OCI-LY7 (cell line): ENCODE data around the gene OR1S2. TPM values are rescaled to one million over a fixed set of nuclear protein-coding genes. Genes with fewer than 3 reads are reported as not detected.

Experiments used
- BruUV-seq: library from RNA; stranded (reverse); fragments of 400-500 nt; replicated peaks from 2 replicates; lab custom pipeline; 2021; lab: Mats Ljungman, UMichigan
- CTCF ChIA-PET: fragments of 300-600 bp; sonication (Branson Sonifier 250); formaldehyde crosslinking; loops from one replicate; lab custom pipeline; 2022; ENCODE audit warnings: antibody characterized with exemption; ENCODE audit not compliant: unreplicated experiment; lab: Charles Lee
- POLR2A ChIA-PET: fragments of 300-600 bp; sonication (Branson Sonifier 250); formaldehyde crosslinking; loops from one replicate; lab custom pipeline; 2022; ENCODE audit warnings: antibody characterized with exemption; lab: Charles Lee
- DNase-seq: peaks from one replicate; pipeline ENCODE4 v3.0.0-alpha.2; 2015; ENCODE audit warnings: low spot score
- H2AFZ ChIP-seq: fragments of 200-600 bp; sonication (generic), shearing (Covaris generic); 2 replicates; pipeline ENCODE4 v1.6.1; 2014; ENCODE audit warnings: mild to moderate bottlenecking, antibody characterized with exemption, low read length, moderate library complexity
- H3K27ac ChIP-seq: fragments of 200-600 bp; sonication (generic); 2 replicates; pipeline ENCODE4 v1.5.1; 2014; ENCODE audit warnings: mixed run types, low read depth, mild to moderate bottlenecking, moderate library complexity, low read length, inconsistent platforms; ENCODE audit not compliant: poor library complexity, severe bottlenecking
- H3K36me3 ChIP-seq: fragments of 200-600 bp; sonication (generic); 2 replicates; pipeline ENCODE4 v1.6.1; 2014; ENCODE audit warnings: mild to moderate bottlenecking, antibody characterized with exemption, low read length, moderate library complexity, mixed read lengths; ENCODE audit not compliant: insufficient read depth
- H3K4me1 ChIP-seq: fragments of 200-600 bp; sonication (generic); 2 replicates; pipeline ENCODE4 v1.5.1; 2014; ENCODE audit warnings: mild to moderate bottlenecking, low read length; ENCODE audit not compliant: insufficient read depth, poor library complexity, severe bottlenecking
- H3K4me2 ChIP-seq: fragments of 200-600 bp; sonication (generic); 2 replicates; pipeline ENCODE4 v1.6.1; 2014; ENCODE audit warnings: mild to moderate bottlenecking, low read length
- H3K4me3 ChIP-seq: fragments of 200-600 bp; sonication (generic); 2 replicates; pipeline ENCODE4 v1.5.1; 2014; ENCODE audit warnings: mild to moderate bottlenecking, low read depth, low read length; ENCODE audit not compliant: poor library complexity, severe bottlenecking
- H3K79me2 ChIP-seq: fragments of 200-600 bp; sonication (generic); 2 replicates; pipeline ENCODE4 v1.6.1; 2016; ENCODE audit warnings: low read depth, mild to moderate bottlenecking, low read length, moderate library complexity, mixed read lengths; ENCODE audit not compliant: insufficient read depth
- H3K9me2 ChIP-seq: fragments of 200-600 bp; sonication (generic); 2 replicates; pipeline ENCODE4 v1.6.1; 2016; ENCODE audit warnings: mild to moderate bottlenecking, low read length, mixed read lengths; ENCODE audit not compliant: insufficient read depth
- H3K9me3 ChIP-seq: fragments of 200-600 bp; sonication (generic); 2 replicates; pipeline ENCODE4 v1.6.1; 2014; ENCODE audit warnings: mild to moderate bottlenecking, mixed run types, low read length, mixed read lengths
- H4K20me1 ChIP-seq: fragments of 200-600 bp; sonication (generic); 2 replicates; pipeline ENCODE4 v1.6.1; 2014; ENCODE audit warnings: mild to moderate bottlenecking, antibody characterized with exemption, low read length, moderate library complexity, mixed read lengths; ENCODE audit not compliant: insufficient read depth
- CTCF ChIP-seq: fragments of 200-600 bp; sonication (generic); conservative IDR thresholded peaks from 2 replicates; pipeline ENCODE4 v1.5.1; 2014; ENCODE audit warnings: mild to moderate bottlenecking, antibody characterized with exemption, low read length, moderate library complexity, mixed read lengths
- EZH2phosphoT487 ChIP-seq: fragments of 200-600 bp; sonication (generic); IDR thresholded peaks from 2 replicates; pipeline ENCODE4 v1.6.1; 2018; ENCODE audit warnings: low read depth, borderline replicate concordance, mild to moderate bottlenecking, mixed run types, antibody characterized with exemption, low read length, moderate library complexity, mixed read lengths
- intact Hi-C: fragments of 100-400 bp; cut with micrococcal nuclease; formaldehyde crosslinking; loops from one replicate; pipeline ENCODE4 v1.10.0; 2022; ENCODE audit not compliant: unreplicated experiment
- total RNA-seq, 2 experiments: library from RNA; depleted of rRNA in 1 of 2; stranded (reverse); fragments of >200 nt in 1 of 2; shearing (Covaris generic) in 1 of 2; gene quantifications; 2 replicates each; pipeline ENCODE4 v1.2.3, GENCODE V29; 2014 to 2022

Gene OR1S2
- total RNA-seq, 2 experiments from 2014 or later = not detected

- Histone ChIP-seq H2AFZ (no peak overlapping the region), H3K4me3 (no peak overlapping the region), H3K4me2 (no peak overlapping the region), H3K79me2 (no peaks in the 10 kb centered on the region), H3K9me2 (no peaks in the 10 kb centered on the region), H3K36me3 (no peaks in the 10 kb centered on the region), H3K27ac (no peak overlapping the region), H3K4me1 (no peaks in the 10 kb centered on the region), H3K9me3 (no peaks in the 10 kb centered on the region), H4K20me1 (no peaks in the 10 kb centered on the region)
- BruUV-seq = no TSS peak
- CTCF ChIA-PET = no interaction called here
- DNase-seq = no peak
- POLR2A ChIA-PET = no interaction called here
- no peak for TF ChIP-seq CTCF
- no peak for TF ChIP-seq EZH2phosphoT487
- intact Hi-C loops = no loop called here
Observed at GRCh38 chr11:58179648-58180047, 24.3 kb downstream of the OR1S2 start.

- H3K9me3 ChIP-seq = no peaks in the 10 kb centered on the region
- no peaks in the 10 kb centered on the region for H3K9me2 ChIP-seq
- H3K36me3 ChIP-seq = no peaks in the 10 kb centered on the region
- H2AFZ ChIP-seq = no peak overlapping the region
- TF ChIP-seq CTCF (no peak), EZH2phosphoT487 (no peak)
- H3K4me1 ChIP-seq = no peaks in the 10 kb centered on the region
- no TSS peak for BruUV-seq
- CTCF ChIA-PET = no interaction called here
- DNase-seq = no peak
- no peaks in the 10 kb centered on the region for H3K79me2 ChIP-seq
- no peak overlapping the region for H3K27ac ChIP-seq
- H3K4me3 ChIP-seq = no peak overlapping the region
- H3K4me2 ChIP-seq = no peak overlapping the region
- POLR2A ChIA-PET = no interaction called here
- intact Hi-C loops = no loop called here
- H4K20me1 ChIP-seq = no peaks in the 10 kb centered on the region
Observed at GRCh38 chr11:58178444-58178843, 25.5 kb downstream of the OR1S2 start.

GRCh38 chr11:58177409-58178054, 26.4 kb downstream of the OR1S2 start:
- Histone ChIP-seq H3K9me2 (no peaks in the 10 kb centered on the region), H3K4me2 (no peak overlapping the region), H2AFZ (no peak overlapping the region), H4K20me1 (no peaks in the 10 kb centered on the region), H3K9me3 (no peaks in the 10 kb centered on the region), H3K36me3 (no peaks in the 10 kb centered on the region), H3K4me3 (no peak overlapping the region), H3K79me2 (no peaks in the 10 kb centered on the region), H3K4me1 (no peaks in the 10 kb centered on the region), H3K27ac (no peak overlapping the region)
- ChIA-PET CTCF (no interaction called here), POLR2A (no interaction called here)
- TF ChIP-seq EZH2phosphoT487 = no peak
- intact Hi-C loops = no loop called here
- BruUV-seq = no TSS peak
- no peak for DNase-seq
